Measurements from ENCODE around the gene APOC4.
"Not testable (repeated sequence)": the region's sequence is repeated elsewhere in the genome, so short reads cannot be mapped to it uniquely, and the experiment has no call there.

Gene APOC4, protein sequence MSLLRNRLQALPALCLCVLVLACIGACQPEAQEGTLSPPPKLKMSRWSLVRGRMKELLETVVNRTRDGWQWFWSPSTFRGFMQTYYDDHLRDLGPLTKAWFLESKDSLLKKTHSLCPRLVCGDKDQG

GRCh38 chr19:44942067-44942571 is at the start of gene APOC4:
Gene APOC4 (plus strand): TSS chr19:44942237. CDS start chr19:44942278, 41 bp downstream.
- FAIRE-seq = no peak
- no peak for DNase-seq (ENCODE audit: low spot score)

GRCh38 chr19:44892932-44893331 is 49.1 kb upstream of the APOC4 start:
- FAIRE-seq (no peak), DNase-seq (ENCODE audit: low spot score) (no peak)

- no peak for DNase-seq (ENCODE audit: low spot score)
- no peak for FAIRE-seq
These were observed 48.5 kb upstream of the APOC4 start for GRCh38 chr19:44893332-44894051.

DNA sequence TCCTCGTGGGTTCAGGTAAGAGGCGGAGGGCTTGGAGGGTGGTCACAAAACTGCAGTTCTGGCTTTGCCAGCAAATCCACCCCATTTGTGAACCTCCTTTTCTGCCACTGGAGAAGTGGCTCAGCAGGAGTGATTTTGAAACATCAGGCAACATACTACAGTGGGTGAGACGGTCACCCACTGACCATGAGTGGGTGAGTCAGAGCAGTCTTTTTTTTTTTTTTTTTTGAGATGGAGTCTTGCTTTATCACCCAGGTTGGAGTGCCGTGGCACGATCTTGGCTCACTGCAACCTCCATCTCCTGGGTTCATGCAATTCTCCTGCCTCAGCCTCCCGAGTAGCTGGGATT is 48.0 kb upstream of the APOC4 start:
- no peak for DNase-seq (ENCODE audit: low spot score)
- no peak for FAIRE-seq

DNA sequence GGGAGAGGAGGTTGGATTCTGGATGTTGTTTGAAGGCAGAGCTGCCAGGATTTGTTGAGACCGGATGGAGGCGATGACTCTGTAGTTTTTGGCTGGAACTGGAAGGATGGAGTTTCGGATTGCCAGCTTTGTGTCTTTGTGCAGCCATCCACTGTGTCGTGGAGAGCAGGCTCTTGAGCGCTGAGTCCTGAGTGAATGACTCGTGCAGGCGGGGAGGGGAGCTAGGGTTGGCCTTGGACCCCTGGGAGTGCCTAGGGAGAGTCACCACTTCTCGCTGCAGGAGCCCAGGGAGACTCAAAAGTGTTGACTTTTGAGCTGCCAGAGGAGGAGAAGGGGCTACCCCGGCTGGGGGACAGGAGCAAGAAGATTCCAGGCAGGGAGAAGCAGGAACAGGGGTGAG is 47.1 kb upstream of the APOC4 start:
- DNase-seq (ENCODE audit: low spot score) = no peak

GRCh38 chr19:44897835-44898234 is 44.2 kb upstream of the APOC4 start:
- DNase-seq (ENCODE audit: low spot score) = no peak
- FAIRE-seq = no peak

More for the DNA sequence above, 47.1 kb upstream of the APOC4 start:
- no peak for FAIRE-seq

GRCh38 chr19:44900328-44901244 is 41.5 kb upstream of the APOC4 start:
- DNase-seq (ENCODE audit: low spot score) (no peak), FAIRE-seq (no peak)

GRCh38 chr19:44903216-44903601 is 38.8 kb upstream of the APOC4 start:
- FAIRE-seq = no peak
- no peak for DNase-seq (ENCODE audit: low spot score)

DNA sequence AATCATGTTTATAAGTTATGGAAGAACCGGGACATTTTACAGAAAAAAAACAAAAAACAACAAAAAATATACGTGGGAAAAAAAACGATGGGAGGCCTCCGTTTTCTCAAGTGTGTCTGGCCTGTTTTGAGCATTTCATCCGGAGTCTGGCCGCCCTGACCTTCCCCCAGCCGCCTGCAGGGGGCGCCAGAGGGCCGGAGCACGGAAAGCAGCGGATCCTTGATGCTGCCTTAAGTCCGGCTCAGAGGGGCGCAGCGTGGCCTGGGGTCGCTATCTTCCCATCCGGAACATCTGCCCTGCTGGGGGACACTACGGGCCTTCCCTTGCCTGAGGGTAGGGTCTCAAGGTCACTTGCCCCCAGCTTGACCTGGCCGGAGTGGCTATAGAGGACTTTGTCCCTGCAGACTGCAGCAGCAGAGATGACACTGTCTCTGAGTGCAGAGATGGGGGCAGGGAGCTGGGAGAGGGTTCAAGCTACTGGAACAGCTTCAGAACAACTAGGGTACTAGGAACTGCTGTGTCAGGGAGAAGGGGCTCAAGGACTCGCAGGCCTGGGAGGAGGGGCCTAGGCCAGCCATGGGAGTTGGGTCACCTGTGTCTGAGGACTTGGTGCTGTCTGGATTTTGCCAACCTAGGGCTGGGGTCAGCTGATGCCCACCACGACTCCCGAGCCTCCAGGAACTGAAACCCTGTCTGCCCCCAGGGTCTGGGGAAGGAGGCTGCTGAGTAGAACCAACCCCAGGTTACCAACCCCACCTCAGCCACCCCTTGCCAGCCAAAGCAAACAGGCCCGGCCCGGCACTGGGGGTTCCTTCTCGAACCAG is 38.2 kb upstream of the APOC4 start:
- FAIRE-seq (no peak), DNase-seq (ENCODE audit: low spot score) (peak; percentile 75)

DNA sequence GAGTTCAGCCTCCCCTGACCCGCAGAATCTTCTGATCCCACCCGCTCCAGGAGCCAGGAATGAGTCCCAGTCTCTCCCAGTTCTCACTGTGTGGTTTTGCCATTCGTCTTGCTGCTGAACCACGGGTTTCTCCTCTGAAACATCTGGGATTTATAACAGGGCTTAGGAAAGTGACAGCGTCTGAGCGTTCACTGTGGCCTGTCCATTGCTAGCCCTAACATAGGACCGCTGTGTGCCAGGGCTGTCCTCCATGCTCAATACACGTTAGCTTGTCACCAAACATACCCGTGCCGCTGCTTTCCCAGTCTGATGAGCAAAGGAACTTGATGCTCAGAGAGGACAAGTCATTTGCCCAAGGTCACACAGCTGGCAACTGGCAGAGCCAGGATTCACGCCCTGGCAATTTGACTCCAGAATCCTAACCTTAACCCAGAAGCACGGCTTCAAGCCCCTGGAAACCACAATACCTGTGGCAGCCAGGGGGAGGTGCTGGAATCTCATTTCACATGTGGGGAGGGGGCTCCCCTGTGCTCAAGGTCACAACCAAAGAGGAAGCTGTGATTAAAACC is 37.5 kb upstream of the APOC4 start:
- no peak for DNase-seq (ENCODE audit: low spot score)
- no peak for FAIRE-seq

- no peak for FAIRE-seq
- no peak for DNase-seq (ENCODE audit: low spot score)
These were observed 36.4 kb upstream of the APOC4 start, which contains the start of gene APOE for GRCh38 chr19:44905437-44906160. Gene APOE (plus strand): TSS chr19:44905796. CDS start chr19:44906625, 829 bp downstream.

- DNase-seq (ENCODE audit: low spot score) = no peak
- no peak for FAIRE-seq
These were observed 34.4 kb upstream of the APOC4 start for GRCh38 chr19:44907613-44908012.

DNA sequence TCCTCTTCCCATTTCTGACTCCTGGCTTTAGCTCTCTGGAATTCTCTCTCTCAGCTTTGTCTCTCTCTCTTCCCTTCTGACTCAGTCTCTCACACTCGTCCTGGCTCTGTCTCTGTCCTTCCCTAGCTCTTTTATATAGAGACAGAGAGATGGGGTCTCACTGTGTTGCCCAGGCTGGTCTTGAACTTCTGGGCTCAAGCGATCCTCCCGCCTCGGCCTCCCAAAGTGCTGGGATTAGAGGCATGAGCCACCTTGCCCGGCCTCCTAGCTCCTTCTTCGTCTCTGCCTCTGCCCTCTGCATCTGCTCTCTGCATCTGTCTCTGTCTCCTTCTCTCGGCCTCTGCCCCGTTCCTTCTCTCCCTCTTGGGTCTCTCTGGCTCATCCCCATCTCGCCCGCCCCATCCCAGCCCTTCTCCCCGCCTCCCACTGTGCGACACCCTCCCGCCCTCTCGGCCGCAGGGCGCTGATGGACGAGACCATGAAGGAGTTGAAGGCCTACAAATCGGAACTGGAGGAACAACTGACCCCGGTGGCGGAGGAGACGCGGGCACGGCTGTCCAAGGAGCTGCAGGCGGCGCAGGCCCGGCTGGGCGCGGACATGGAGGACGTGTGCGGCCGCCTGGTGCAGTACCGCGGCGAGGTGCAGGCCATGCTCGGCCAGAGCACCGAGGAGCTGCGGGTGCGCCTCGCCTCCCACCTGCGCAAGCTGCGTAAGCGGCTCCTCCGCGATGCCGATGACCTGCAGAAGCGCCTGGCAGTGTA is 33.8 kb upstream of the APOC4 start:
- FAIRE-seq (no peak), DNase-seq (ENCODE audit: low spot score) (no peak)

GRCh38 chr19:44908836-44909261 is 33.2 kb upstream of the APOC4 start:
- no peak for FAIRE-seq
- DNase-seq (ENCODE audit: low spot score) = no peak

GRCh38 chr19:44909775-44910174 is 32.3 kb upstream of the APOC4 start:
- DNase-seq (ENCODE audit: low spot score) = no peak
- FAIRE-seq = no peak

GRCh38 chr19:44911896-44912295 is 30.1 kb upstream of the APOC4 start:
- not testable (repeated sequence) for DNase-seq (ENCODE audit: low spot score); FAIRE-seq

GRCh38 chr19:44912854-44913253 is 29.2 kb upstream of the APOC4 start:
- DNase-seq (ENCODE audit: low spot score) (no peak), FAIRE-seq (no peak)

GRCh38 chr19:44913512-44914432 is 28.3 kb upstream of the APOC4 start:
- FAIRE-seq = not testable (repeated sequence)

More at GRCh38 chr19:44913512-44914432, 28.3 kb upstream of the APOC4 start:
- DNase-seq (ENCODE audit: low spot score) = not testable (repeated sequence)
